Activated naive CD4-positive, alpha-beta T cell treated with anti-CD3 and anti-CD28 coated beads, Interleukin-2, amount 50 U/mL, for 24 hours (primary cell): ENCODE data around the gene ADAMTSL2.

ENCODE experiments used
- H3K27ac Mint-ChIP-seq: one replicate; pipeline ENCODE4 v1.8.0; 2021; ENCODE audit warnings: mild to moderate bottlenecking, mixed read lengths
- H3K27me3 Mint-ChIP-seq: one replicate; pipeline ENCODE4 v1.8.0; 2021; ENCODE audit warnings: mixed read lengths
- H3K36me3 Mint-ChIP-seq: one replicate; pipeline ENCODE4 v1.8.0; 2021; ENCODE audit warnings: mixed read lengths
- H3K4me1 Mint-ChIP-seq: one replicate; pipeline ENCODE4 v1.8.0; 2021; ENCODE audit warnings: mixed read lengths
- H3K4me3 Mint-ChIP-seq: one replicate; pipeline ENCODE4 v1.8.0; 2021; ENCODE audit warnings: mild to moderate bottlenecking, mixed read lengths
- H3K9me3 Mint-ChIP-seq: one replicate; pipeline ENCODE4 v1.8.0; 2021; ENCODE audit warnings: mixed read lengths

The ADAMTSL2 gene

GRCh38 chr9:133534346-133535291 lies at the start of gene ADAMTSL2:
ADAMTSL2 (plus strand) TSS chr9:133534704; CDS start chr9:133536713, 2,009 bp downstream.
- Mint-ChIP-seq H3K9me3 (no peaks in the 10 kb centered on the region), H3K4me3 (peak within 1 kb of the TSS; percentile 57), H3K27me3 (no peaks in the 10 kb centered on the region), H3K4me1 (peaks cover 13% of the 10 kb centered on the region), H3K36me3 (no peaks in the 10 kb centered on the region), H3K27ac (no peak within 1 kb of the TSS)

DNA sequence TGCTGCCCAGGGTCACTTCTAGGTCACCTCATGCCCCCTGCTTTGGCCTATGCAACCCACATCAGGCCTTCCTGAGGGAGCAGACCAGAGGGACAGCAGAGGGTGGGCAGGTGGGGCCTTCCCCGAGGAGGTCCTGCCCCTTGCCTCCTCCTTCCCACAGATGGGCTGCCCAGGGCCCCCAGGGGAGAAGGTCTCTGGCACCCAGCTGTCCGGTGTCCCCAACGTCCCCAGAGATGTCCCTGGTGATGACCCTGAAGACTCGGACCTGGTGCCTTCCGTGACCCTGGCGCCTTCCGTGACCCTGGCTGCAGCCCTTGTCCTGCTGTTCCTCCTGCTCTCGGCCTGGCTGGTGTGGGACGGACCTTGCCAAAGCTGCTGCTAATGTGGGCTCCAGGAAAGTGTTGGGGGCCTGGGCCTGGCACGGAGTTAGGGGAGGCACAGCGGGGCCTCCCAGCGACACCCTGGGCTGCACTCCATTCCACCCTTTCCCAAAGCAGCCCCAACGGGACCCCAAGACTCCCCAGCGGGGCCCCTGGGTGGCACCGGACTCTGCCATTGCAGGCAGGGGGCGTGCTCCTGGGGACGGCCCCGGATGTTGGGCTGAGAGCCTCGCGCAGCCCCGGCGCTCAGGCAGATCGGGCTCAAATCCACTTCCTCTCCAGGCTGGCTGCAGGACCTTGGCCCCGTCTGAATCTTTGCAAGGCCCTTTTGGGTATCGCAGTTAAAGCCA lies 48.8 kb upstream of the ADAMTSL2 start:
- peaks cover 6% of the 10 kb centered on the region for H3K4me1 Mint-ChIP-seq
- H3K27me3 Mint-ChIP-seq = no peaks in the 10 kb centered on the region
- no peaks in the 10 kb centered on the region for H3K36me3 Mint-ChIP-seq
- H3K27ac Mint-ChIP-seq = no peak overlapping the region
- no peaks in the 10 kb centered on the region for H3K9me3 Mint-ChIP-seq
- no peak overlapping the region for H3K4me3 Mint-ChIP-seq

- H3K4me3 Mint-ChIP-seq = no peak overlapping the region
Observed at GRCh38 chr9:133487331-133487725, 47.2 kb upstream of the ADAMTSL2 start.

GRCh38 chr9:133488686-133489252 lies 45.7 kb upstream of the ADAMTSL2 start:
- Mint-ChIP-seq H3K27me3 (no peaks in the 10 kb centered on the region), H3K36me3 (no peaks in the 10 kb centered on the region), H3K4me1 (peaks cover 6% of the 10 kb centered on the region), H3K27ac (no peak overlapping the region), H3K4me3 (no peak overlapping the region), H3K9me3 (no peaks in the 10 kb centered on the region)

More at GRCh38 chr9:133487331-133487725, 47.2 kb upstream of the ADAMTSL2 start:
- no peak overlapping the region for H3K27ac Mint-ChIP-seq
- no peaks in the 10 kb centered on the region for H3K27me3 Mint-ChIP-seq
- H3K4me1 Mint-ChIP-seq = peaks cover 6% of the 10 kb centered on the region
- H3K36me3 Mint-ChIP-seq = no peaks in the 10 kb centered on the region
- H3K9me3 Mint-ChIP-seq = no peaks in the 10 kb centered on the region

DNA sequence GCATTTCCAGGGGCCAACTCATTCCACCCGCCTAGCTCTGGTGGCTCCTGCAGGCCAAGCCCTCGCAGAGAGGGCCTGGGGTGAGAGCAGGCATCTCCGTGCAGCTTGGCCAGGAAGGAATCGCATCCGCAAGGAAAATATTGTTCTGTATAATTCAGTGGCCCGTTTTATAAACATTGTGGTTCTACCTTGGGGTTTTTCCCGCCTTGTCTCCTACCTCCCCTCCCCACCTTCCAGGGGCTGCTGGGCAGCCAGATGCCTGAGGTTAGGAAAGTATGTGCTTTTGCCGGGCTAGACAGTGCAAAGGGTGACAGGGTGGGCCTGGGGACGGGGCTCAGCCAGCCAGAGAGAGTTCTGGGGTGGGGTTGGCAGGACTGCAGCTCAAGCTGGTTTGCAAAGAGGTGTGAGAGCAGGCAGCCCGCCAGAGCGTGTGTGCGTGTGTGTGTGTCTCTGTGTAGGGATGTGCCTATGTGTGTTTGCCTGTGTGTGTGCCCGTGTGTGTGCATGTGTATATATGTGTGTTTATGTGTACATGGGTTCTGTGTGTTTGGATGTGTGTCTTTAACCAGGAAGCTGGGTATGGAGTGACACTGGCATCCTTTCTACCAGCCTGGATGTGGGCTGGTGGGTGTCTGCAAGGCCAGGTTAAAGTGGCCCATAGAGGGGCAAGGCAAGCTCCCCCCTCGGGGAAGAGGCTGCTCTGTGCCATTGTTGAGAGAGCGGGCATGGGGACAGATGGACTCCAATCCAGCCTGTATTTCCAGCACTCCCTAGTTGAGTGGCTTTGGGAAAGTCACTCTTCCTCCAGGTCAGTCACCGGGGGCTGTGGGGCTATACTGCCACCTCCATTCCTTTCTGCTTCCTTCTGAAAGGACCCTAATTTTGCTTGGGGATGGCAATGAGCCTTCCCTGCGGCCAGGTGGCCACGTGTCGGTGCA lies 45.0 kb upstream of the ADAMTSL2 start:
- no peak overlapping the region for H3K4me3 Mint-ChIP-seq
- no peaks in the 10 kb centered on the region for H3K36me3 Mint-ChIP-seq

DNA sequence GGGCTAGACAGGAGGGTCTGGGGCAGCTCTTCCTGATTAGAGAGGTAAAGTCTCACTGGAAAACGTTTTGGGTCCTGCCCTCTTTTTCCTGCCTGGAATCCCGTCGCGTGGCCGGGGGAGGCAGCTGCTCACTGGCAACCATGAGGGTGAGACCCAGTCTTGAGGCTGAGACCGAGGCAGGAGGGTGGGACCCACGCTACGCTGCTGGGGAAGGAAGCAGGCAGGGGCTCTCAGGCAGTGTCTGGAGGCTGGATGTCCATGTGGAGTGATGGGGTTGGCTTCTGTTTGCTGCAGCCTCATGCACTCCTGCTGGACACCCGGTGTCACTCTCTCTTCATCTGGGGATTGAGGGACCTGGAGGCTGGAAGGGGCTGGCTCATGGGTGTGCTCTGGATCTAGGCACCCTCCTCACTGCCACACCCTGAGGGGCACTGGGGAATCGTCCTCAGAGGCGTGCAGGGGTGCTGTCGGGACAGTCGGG lies 44.3 kb upstream of the ADAMTSL2 start:
- H3K27ac Mint-ChIP-seq = no peak overlapping the region

More for the DNA sequence above, 45.0 kb upstream of the ADAMTSL2 start:
- no peaks in the 10 kb centered on the region for H3K27me3 Mint-ChIP-seq
- H3K27ac Mint-ChIP-seq = no peak overlapping the region
- H3K4me1 Mint-ChIP-seq = peaks cover 6% of the 10 kb centered on the region
- no peaks in the 10 kb centered on the region for H3K9me3 Mint-ChIP-seq

GRCh38 chr9:133490865-133491655 lies 43.4 kb upstream of the ADAMTSL2 start:
- Mint-ChIP-seq H3K27me3 (no peaks in the 10 kb centered on the region), H3K4me3 (no peak overlapping the region), H3K4me1 (peaks cover 5% of the 10 kb centered on the region), H3K9me3 (no peaks in the 10 kb centered on the region), H3K27ac (no peak overlapping the region), H3K36me3 (no peaks in the 10 kb centered on the region)

More for the DNA sequence above, 44.3 kb upstream of the ADAMTSL2 start:
- Mint-ChIP-seq H3K4me1 (peaks cover 6% of the 10 kb centered on the region), H3K9me3 (no peaks in the 10 kb centered on the region), H3K36me3 (no peaks in the 10 kb centered on the region), H3K27me3 (no peaks in the 10 kb centered on the region), H3K4me3 (no peak overlapping the region)

DNA sequence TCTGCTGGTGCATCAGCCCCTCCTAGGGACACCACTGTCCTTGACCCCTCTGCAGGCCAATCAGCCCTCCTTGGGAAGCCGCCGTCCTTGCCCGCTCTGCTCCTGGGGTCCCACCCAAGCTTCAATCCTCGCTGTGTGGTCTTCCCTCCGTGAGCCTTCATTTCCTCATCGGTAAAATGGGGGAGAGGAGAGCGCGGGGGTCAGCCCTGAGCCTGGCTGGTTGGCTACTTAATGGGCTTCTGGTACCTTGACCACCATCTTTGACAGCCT lies 42.9 kb upstream of the ADAMTSL2 start:
- Mint-ChIP-seq H3K9me3 (no peaks in the 10 kb centered on the region), H3K27ac (no peak overlapping the region), H3K4me3 (no peak overlapping the region), H3K36me3 (no peaks in the 10 kb centered on the region), H3K27me3 (no peaks in the 10 kb centered on the region), H3K4me1 (no peaks in the 10 kb centered on the region)

GRCh38 chr9:133492061-133493021 lies 42.2 kb upstream of the ADAMTSL2 start:
- H3K36me3 Mint-ChIP-seq = no peaks in the 10 kb centered on the region
- no peak overlapping the region for H3K4me3 Mint-ChIP-seq
- H3K27ac Mint-ChIP-seq = no peak overlapping the region
- H3K4me1 Mint-ChIP-seq = no peaks in the 10 kb centered on the region
- no peaks in the 10 kb centered on the region for H3K9me3 Mint-ChIP-seq
- H3K27me3 Mint-ChIP-seq = no peaks in the 10 kb centered on the region

DNA sequence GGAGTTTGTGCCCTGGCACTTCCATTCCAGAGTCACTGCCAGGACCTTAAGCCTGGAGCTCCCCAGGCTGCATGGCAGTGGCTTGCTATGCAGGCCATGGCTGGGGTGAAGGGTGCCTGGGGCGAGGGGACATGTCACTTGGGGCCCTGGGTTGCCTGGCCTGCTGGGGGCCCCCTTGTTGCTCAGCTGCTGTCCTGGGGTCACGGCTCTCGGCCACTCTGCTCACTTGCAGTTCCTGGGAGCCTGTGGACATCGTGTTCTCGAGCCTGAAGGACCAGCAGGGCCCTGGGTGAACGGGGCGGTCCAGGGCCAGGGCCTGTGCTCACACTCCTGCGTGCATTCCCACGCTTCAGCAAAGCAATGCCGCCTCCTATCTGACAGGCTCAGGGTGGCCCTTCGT lies 41.1 kb upstream of the ADAMTSL2 start:
- Mint-ChIP-seq H3K4me3 (no peak overlapping the region), H3K4me1 (no peaks in the 10 kb centered on the region), H3K27me3 (no peaks in the 10 kb centered on the region), H3K27ac (no peak overlapping the region), H3K9me3 (no peaks in the 10 kb centered on the region), H3K36me3 (no peaks in the 10 kb centered on the region)

- H3K4me1 Mint-ChIP-seq = no peaks in the 10 kb centered on the region
- H3K36me3 Mint-ChIP-seq = no peaks in the 10 kb centered on the region
- no peak overlapping the region for H3K27ac Mint-ChIP-seq
- no peaks in the 10 kb centered on the region for H3K9me3 Mint-ChIP-seq
- H3K27me3 Mint-ChIP-seq = no peaks in the 10 kb centered on the region
- no peak overlapping the region for H3K4me3 Mint-ChIP-seq
Observed at GRCh38 chr9:133493845-133494540, 40.5 kb upstream of the ADAMTSL2 start.

GRCh38 chr9:133494636-133495326 lies 39.7 kb upstream of the ADAMTSL2 start:
- no peak overlapping the region for H3K4me3 Mint-ChIP-seq
- H3K36me3 Mint-ChIP-seq = no peaks in the 10 kb centered on the region
- H3K27me3 Mint-ChIP-seq = no peaks in the 10 kb centered on the region
- H3K9me3 Mint-ChIP-seq = no peaks in the 10 kb centered on the region
- no peaks in the 10 kb centered on the region for H3K4me1 Mint-ChIP-seq
- no peak overlapping the region for H3K27ac Mint-ChIP-seq
